ENCODE results near the gene SULT1A3.
"Not testable (repeated sequence)": the region's sequence is repeated elsewhere in the genome, so short reads cannot be mapped to it uniquely, and the experiment has no call there.

The SULT1A3 gene

GRCh38 chr16:30184891-30185682, 14.0 kb upstream of the SULT1A3 start:
- TF ChIP-seq CTCF (IDR thresholded peaks at IDR 0.05; ENCODE audit: insufficient read depth, low read depth, low read length, missing control alignments) = no peak
- H3K4me3 ChIP-seq (ENCODE audit: low read length) = no peak overlapping the region
- no peak for DNase-seq (ENCODE audit: low read depth)

- no peak for DNase-seq (ENCODE audit: low read depth)
- no peak overlapping the region for H3K4me3 ChIP-seq (ENCODE audit: low read length)
- TF ChIP-seq CTCF (IDR thresholded peaks at IDR 0.05; ENCODE audit: insufficient read depth, low read depth, low read length, missing control alignments) = no peak
Measured at GRCh38 chr16:30185683-30186421, 13.2 kb upstream of the SULT1A3 start.

DNA sequence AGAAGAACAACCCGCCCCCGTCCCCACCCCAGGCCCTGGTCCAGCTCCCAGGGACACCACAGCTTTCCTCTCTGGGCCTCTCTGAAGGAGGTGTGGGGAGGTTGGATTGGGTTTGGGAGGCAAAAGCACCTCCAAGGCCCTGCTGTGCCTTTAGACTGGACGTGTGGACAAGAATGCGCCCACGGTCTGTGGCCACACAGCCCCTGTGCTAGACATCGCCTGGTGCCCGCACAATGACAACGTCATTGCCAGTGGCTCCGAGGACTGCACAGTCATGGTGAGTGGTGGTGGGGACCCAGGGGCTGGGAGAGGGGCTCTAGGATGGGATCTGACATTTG, 12.6 kb upstream of the SULT1A3 start:
- no peak for DNase-seq (ENCODE audit: low read depth)
- no peak overlapping the region for H3K4me3 ChIP-seq (ENCODE audit: low read length)
- no peak for TF ChIP-seq CTCF (IDR thresholded peaks at IDR 0.05; ENCODE audit: insufficient read depth, low read depth, low read length, missing control alignments)

GRCh38 chr16:30186782-30187555, 12.1 kb upstream of the SULT1A3 start:
- peak; percentile 76 for TF ChIP-seq CTCF (IDR thresholded peaks at IDR 0.05; ENCODE audit: insufficient read depth, low read depth, low read length, missing control alignments)
- peak; percentile 60 for DNase-seq (ENCODE audit: low read depth)
- no peak overlapping the region for H3K4me3 ChIP-seq (ENCODE audit: low read length)

DNA sequence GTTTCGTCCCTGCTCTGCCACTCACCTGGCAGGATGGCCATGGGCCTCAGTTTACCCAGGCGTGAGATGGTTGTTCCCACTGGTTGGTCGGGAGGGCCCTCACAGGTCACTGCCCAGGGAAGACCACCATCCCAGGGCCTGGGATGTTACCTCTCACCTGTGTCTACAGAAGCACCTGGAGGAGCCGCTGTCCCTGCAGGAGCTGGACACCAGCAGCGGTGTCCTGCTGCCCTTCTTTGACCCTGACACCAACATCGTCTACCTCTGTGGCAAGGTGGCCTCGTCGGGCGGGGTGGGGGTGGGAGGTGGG, 11.5 kb upstream of the SULT1A3 start:
- no peak for DNase-seq (ENCODE audit: low read depth)
- no peak for TF ChIP-seq CTCF (IDR thresholded peaks at IDR 0.05; ENCODE audit: insufficient read depth, low read depth, low read length, missing control alignments)
- no peak overlapping the region for H3K4me3 ChIP-seq (ENCODE audit: low read length)

DNA sequence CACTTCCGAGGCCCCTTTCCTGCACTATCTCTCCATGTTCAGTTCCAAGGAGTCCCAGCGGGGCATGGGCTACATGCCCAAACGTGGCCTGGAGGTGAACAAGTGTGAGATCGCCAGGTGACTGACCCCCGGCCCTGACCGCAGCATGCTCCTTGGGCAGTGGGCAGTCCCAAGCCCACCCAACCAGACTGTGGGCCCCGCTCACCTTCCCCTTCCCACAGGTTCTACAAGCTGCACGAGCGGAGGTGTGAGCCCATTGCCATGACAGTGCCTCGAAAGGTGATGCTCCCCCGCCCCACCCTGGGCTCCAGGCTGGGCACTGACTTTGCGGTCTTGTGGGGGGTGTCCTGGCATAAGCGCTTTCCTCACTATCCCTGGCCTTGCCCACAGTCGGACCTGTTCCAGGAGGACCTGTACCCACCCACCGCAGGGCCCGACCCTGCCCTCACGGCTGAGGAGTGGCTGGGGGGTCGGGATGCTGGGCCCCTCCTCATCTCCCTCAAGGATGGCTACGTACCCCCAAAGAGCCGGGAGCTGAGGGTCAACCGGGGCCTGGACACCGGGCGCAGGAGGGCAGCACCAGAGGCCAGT, 11.0 kb upstream of the SULT1A3 start:
- no peak overlapping the region for H3K4me3 ChIP-seq (ENCODE audit: low read length)
- no peak for TF ChIP-seq CTCF (IDR thresholded peaks at IDR 0.05; ENCODE audit: insufficient read depth, low read depth, low read length, missing control alignments)
- no peak for DNase-seq (ENCODE audit: low read depth)

DNA sequence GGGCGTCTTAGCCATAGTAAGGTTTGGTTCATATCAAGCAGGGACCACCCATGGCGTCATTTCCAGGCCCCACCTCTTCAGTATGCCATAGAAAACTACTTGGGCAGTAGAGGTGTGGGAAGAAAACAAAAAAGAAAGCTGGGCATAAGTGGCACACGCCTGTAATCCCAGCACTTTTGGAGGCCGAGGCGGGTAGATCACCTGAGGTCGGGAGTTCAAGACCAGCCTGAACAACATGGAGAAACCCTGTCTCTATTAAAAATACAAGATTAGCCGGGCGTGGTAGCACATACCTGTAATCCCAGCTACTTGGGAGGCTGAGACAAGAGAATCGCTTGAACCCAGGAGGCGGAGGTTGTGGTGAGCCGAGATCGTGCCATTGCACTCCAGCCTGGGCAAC, 7.9 kb upstream of the SULT1A3 start:
- not testable (repeated sequence) for DNase-seq (ENCODE audit: low read depth); H3K4me3 ChIP-seq (ENCODE audit: low read length)

DNA sequence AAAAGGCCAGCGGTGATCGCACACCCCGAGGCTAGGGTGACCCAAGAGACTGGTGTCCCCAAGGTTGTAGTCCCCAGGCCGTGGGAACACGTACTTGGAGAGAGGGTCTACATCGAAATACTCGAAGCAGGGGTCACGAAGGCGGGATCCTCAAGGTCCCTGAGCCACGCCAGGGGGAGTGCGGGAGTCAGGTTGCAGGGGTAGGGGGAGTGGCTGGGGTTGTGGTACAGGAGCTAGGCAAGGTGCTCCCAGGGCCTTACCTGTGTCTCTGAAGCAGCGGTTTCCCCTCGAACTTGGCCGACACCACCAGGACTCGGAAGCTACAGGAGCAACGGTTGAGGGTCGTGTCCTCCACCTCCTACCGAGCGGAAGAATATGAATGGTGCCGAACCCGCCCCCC, 6.0 kb upstream of the SULT1A3 start:
- not testable (repeated sequence) for DNase-seq (ENCODE audit: low read depth); H3K4me3 ChIP-seq (ENCODE audit: low read length)

- DNase-seq (ENCODE audit: low read depth) = not testable (repeated sequence)
- H3K4me3 ChIP-seq (ENCODE audit: low read length) = peak within 1 kb of the TSS; percentile 38
Measured at GRCh38 chr16:30193615-30194014, 5.4 kb upstream of the SULT1A3 start, which contains the start of the genes BOLA2B and SLX1A. Gene BOLA2B, minus strand, starts transcription at chr16:30193666. Its CDS starts 71 bp downstream, at chr16:30193595. Gene SLX1A, plus strand, starts transcription at chr16:30193875. Its CDS starts 210 bp downstream, at chr16:30194085.

GRCh38 chr16:30194172-30194925, 4.7 kb upstream of the SULT1A3 start:
- not testable (repeated sequence) for DNase-seq (ENCODE audit: low read depth)
- peak overlapping the region; percentile 38 for H3K4me3 ChIP-seq (ENCODE audit: low read length)
